ENCODE results near the gene CTTNBP2. TPM values are rescaled to one million over a fixed set of nuclear protein-coding genes. Genes with fewer than 3 reads are reported as not detected.

CTTNBP2 gene, protein sequence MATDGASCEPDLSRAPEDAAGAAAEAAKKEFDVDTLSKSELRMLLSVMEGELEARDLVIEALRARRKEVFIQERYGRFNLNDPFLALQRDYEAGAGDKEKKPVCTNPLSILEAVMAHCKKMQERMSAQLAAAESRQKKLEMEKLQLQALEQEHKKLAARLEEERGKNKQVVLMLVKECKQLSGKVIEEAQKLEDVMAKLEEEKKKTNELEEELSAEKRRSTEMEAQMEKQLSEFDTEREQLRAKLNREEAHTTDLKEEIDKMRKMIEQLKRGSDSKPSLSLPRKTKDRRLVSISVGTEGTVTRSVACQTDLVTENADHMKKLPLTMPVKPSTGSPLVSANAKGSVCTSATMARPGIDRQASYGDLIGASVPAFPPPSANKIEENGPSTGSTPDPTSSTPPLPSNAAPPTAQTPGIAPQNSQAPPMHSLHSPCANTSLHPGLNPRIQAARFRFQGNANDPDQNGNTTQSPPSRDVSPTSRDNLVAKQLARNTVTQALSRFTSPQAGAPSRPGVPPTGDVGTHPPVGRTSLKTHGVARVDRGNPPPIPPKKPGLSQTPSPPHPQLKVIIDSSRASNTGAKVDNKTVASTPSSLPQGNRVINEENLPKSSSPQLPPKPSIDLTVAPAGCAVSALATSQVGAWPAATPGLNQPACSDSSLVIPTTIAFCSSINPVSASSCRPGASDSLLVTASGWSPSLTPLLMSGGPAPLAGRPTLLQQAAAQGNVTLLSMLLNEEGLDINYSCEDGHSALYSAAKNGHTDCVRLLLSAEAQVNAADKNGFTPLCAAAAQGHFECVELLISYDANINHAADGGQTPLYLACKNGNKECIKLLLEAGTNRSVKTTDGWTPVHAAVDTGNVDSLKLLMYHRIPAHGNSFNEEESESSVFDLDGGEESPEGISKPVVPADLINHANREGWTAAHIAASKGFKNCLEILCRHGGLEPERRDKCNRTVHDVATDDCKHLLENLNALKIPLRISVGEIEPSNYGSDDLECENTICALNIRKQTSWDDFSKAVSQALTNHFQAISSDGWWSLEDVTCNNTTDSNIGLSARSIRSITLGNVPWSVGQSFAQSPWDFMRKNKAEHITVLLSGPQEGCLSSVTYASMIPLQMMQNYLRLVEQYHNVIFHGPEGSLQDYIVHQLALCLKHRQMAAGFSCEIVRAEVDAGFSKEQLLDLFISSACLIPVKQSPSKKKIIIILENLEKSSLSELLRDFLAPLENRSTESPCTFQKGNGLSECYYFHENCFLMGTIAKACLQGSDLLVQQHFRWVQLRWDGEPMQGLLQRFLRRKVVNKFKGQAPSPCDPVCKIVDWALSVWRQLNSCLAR (N-terminal part only)
- polyA plus RNA-seq (2013, experiment 1 of 2), result 1.9 TPM
- polyA plus RNA-seq (2013, experiment 2 of 2), result 1.8 TPM

DNA sequence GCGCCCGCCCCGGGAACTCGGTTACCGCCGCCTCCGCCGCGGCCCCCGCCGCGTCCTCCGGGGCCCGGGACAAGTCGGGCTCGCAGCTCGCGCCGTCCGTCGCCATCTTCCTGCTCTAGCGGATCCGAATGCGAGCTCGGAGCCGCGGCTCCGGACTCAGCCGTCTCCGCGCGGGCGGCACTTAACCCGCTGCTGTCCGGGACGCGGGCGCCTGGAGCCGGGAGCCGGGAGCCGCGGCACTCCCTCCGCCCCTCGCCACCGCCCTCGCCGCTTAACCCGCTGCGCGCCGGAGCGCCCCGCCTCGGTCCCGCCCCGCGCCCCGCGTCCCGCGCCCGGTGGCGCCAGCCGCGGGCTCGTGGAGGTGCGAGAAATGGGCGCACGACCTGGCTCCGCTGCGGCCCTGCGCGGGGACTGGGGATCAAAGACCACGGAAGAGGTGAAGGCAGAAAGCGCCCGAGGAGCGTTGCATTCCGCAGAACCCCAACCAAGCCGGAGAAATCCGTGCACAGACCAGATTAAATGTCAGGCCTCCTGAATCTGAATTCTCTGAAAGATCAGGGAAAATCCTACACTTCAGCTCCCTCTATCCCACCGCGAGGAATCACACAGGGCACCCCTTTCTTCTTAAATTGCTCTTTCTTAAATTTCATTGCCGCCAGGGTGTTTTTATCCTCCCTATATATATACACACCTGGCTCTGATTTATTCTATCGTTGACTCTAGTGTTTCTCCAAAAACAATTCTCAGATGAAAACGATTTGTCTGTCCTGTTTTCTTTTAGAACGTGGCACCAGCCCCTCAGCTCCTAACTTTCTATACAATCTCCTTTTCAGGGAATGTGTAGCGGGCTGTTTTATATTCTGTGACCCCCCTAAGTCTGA, at the start of gene CTTNBP2:
CTTNBP2 (minus strand) TSS at position 132 of the 881 bp plus-strand sequence; CDS start at position 106, 26 bp downstream.
- Histone ChIP-seq H2BK15ac (ENCODE audit: low read depth, poor library complexity, severe bottlenecking) (peak within 1 kb of the TSS; percentile 96), H3K4me1 (ENCODE audit: control insufficient read depth, insufficient read depth, low read depth, low read length) (no peaks in the 10 kb centered on the region), H3K23ac (ENCODE audit: low read length in 2 of 2) (peak within 1 kb of the TSS; percentile 34 to 68), H3K4ac (ENCODE audit: low read depth in 1 of 2, low read length in 2 of 2) (peak within 1 kb of the TSS in 1 of 2 experiments; percentile 13), H2BK5ac (ENCODE audit: low read depth, low read length, poor library complexity, severe bottlenecking) (peak within 1 kb of the TSS; percentile 66), H4K8ac (ENCODE audit: low read length) (peak within 1 kb of the TSS; percentile 45), H2AK5ac (ENCODE audit: low read length, severe bottlenecking) (no peak within 1 kb of the TSS), H3K4me2 (ENCODE audit: low read length, poor library complexity, severe bottlenecking) (peak within 1 kb of the TSS; percentile 79), H4K91ac (ENCODE audit: low read length) (no peak within 1 kb of the TSS), H3K79me1 (replicated peaks; ENCODE audit: low read length, poor library complexity, severe bottlenecking) (peaks cover 10% of the 10 kb centered on the region), H3K14ac (ENCODE audit: low read length in 2 of 2) (peak within 1 kb of the TSS; percentile 38 to 65), H3K36me3 (ENCODE audit: control insufficient read depth in 1 of 2, insufficient read depth in 2 of 2, low read depth in 1 of 2, low read length in 2 of 2) (no peaks in the 10 kb centered on the region), H3K18ac (ENCODE audit: low read depth in 1 of 2, low read length in 2 of 2) (peak within 1 kb of the TSS; percentile 67 to 79), H3K9ac (ENCODE audit: low read length) (peak within 1 kb of the TSS; percentile 84), H3K27me3 (ENCODE audit: control insufficient read depth in 1 of 2, insufficient read depth in 1 of 2, low read length in 2 of 2) (no peaks in the 10 kb centered on the region), H2BK120ac (ENCODE audit: low read depth, low read length) (peak within 1 kb of the TSS; percentile 89), H3K4me3 (ENCODE audit: insufficient read depth in 1 of 2, low read depth in 1 of 2, low read length in 2 of 2) (peak within 1 kb of the TSS; percentile 78 to 94), H2BK12ac (ENCODE audit: low read length in 2 of 2) (peak within 1 kb of the TSS in 1 of 2 experiments; percentile 54), H3K27ac (ENCODE audit: low read length, poor library complexity, severe bottlenecking) (no peak within 1 kb of the TSS), H2AFZ (ENCODE audit: low read depth, low read length) (peak within 1 kb of the TSS; percentile 95), H3K9me3 (ENCODE audit: control insufficient read depth, low read length) (no peaks in the 10 kb centered on the region)
- peak; percentile 60 for DNase-seq
- under 1% methylated on average over 64 of the region's 87 CpGs for WGBS

- Histone ChIP-seq H2BK12ac (ENCODE audit: low read length in 2 of 2) (no peak overlapping the region), H4K8ac (ENCODE audit: low read length) (no peak overlapping the region), H4K91ac (ENCODE audit: low read length) (no peak overlapping the region), H2BK15ac (ENCODE audit: low read depth, poor library complexity, severe bottlenecking) (no peak overlapping the region), H2BK120ac (ENCODE audit: low read depth, low read length) (no peak overlapping the region), H3K4me3 (ENCODE audit: insufficient read depth in 1 of 2, low read depth in 1 of 2, low read length in 2 of 2) (no peak overlapping the region), H3K9ac (ENCODE audit: low read length) (no peak overlapping the region), H3K14ac (ENCODE audit: low read length in 2 of 2) (no peak overlapping the region), H3K18ac (ENCODE audit: low read depth in 1 of 2, low read length in 2 of 2) (no peak overlapping the region), H3K79me1 (replicated peaks; ENCODE audit: low read length, poor library complexity, severe bottlenecking) (no peaks in the 10 kb centered on the region), H3K27me3 (ENCODE audit: control insufficient read depth in 1 of 2, insufficient read depth in 1 of 2, low read length in 2 of 2) (no peaks in the 10 kb centered on the region), H2AK5ac (ENCODE audit: low read length, severe bottlenecking) (no peak overlapping the region), H3K9me3 (ENCODE audit: control insufficient read depth, low read length) (peaks cover 7% of the 10 kb centered on the region), H3K23ac (ENCODE audit: low read length in 2 of 2) (no peak overlapping the region), H3K27ac (ENCODE audit: low read length, poor library complexity, severe bottlenecking) (no peak overlapping the region), H2AFZ (ENCODE audit: low read depth, low read length) (no peak overlapping the region), H3K4me1 (ENCODE audit: control insufficient read depth, insufficient read depth, low read depth, low read length) (no peaks in the 10 kb centered on the region), H2BK5ac (ENCODE audit: low read depth, low read length, poor library complexity, severe bottlenecking) (no peak overlapping the region), H3K4ac (ENCODE audit: low read depth in 1 of 2, low read length in 2 of 2) (no peak overlapping the region), H3K4me2 (ENCODE audit: low read length, poor library complexity, severe bottlenecking) (no peak overlapping the region), H3K36me3 (ENCODE audit: control insufficient read depth in 1 of 2, insufficient read depth in 2 of 2, low read depth in 1 of 2, low read length in 2 of 2) (no peaks in the 10 kb centered on the region)
- DNase-seq, result no peak
- WGBS, result 100% methylated on average over 1 of the region's 2 CpGs
Measured at GRCh38 chr7:117916309-117916708, 43.1 kb upstream of the CTTNBP2 start.

DNA sequence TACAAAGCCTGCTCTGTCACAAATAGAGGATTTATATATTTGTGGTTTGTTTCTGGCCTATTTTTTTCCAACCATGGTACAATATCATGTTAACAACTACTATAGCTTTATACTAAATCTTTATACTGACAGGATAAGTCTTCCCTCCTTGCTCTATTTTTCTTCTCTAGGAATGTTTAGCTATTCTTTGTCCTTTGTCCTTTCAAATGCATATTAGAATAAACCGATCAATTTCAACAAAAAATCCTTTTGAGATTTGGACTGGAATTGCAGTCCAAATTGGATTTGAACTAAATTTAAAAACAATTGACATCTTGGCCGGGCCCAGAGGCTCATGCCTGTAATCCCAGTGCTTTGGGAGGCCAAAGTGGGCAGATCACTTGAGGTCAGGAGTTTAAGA, 39.2 kb upstream of the CTTNBP2 start:
- Histone ChIP-seq H3K4me3 (ENCODE audit: insufficient read depth in 1 of 2, low read depth in 1 of 2, low read length in 2 of 2) (no peak overlapping the region), H4K8ac (ENCODE audit: low read length) (no peak overlapping the region), H3K9me3 (ENCODE audit: control insufficient read depth, low read length) (peaks cover 6% of the 10 kb centered on the region), H2BK5ac (ENCODE audit: low read depth, low read length, poor library complexity, severe bottlenecking) (no peak overlapping the region), H3K27me3 (ENCODE audit: control insufficient read depth in 1 of 2, insufficient read depth in 1 of 2, low read length in 2 of 2) (no peaks in the 10 kb centered on the region), H3K27ac (ENCODE audit: low read length, poor library complexity, severe bottlenecking) (no peak overlapping the region), H3K18ac (ENCODE audit: low read depth in 1 of 2, low read length in 2 of 2) (no peak overlapping the region), H2BK120ac (ENCODE audit: low read depth, low read length) (no peak overlapping the region), H3K4me2 (ENCODE audit: low read length, poor library complexity, severe bottlenecking) (no peak overlapping the region), H2AFZ (ENCODE audit: low read depth, low read length) (no peak overlapping the region), H3K36me3 (ENCODE audit: control insufficient read depth in 1 of 2, insufficient read depth in 2 of 2, low read depth in 1 of 2, low read length in 2 of 2) (no peaks in the 10 kb centered on the region), H2BK15ac (ENCODE audit: low read depth, poor library complexity, severe bottlenecking) (no peak overlapping the region), H3K4me1 (ENCODE audit: control insufficient read depth, insufficient read depth, low read depth, low read length) (no peaks in the 10 kb centered on the region), H3K9ac (ENCODE audit: low read length) (no peak overlapping the region), H3K14ac (ENCODE audit: low read length in 2 of 2) (no peak overlapping the region), H2AK5ac (ENCODE audit: low read length, severe bottlenecking) (no peak overlapping the region), H2BK12ac (ENCODE audit: low read length in 2 of 2) (no peak overlapping the region), H3K79me1 (replicated peaks; ENCODE audit: low read length, poor library complexity, severe bottlenecking) (no peaks in the 10 kb centered on the region), H3K4ac (ENCODE audit: low read depth in 1 of 2, low read length in 2 of 2) (no peak overlapping the region), H4K91ac (ENCODE audit: low read length) (no peak overlapping the region), H3K23ac (ENCODE audit: low read length in 2 of 2) (no peak overlapping the region)
- 86% methylated on average over 2 of the region's 2 CpGs for WGBS
- DNase-seq, result no peak
